Measurements from ENCODE around the gene BMI1.

Gene BMI1

DNA sequence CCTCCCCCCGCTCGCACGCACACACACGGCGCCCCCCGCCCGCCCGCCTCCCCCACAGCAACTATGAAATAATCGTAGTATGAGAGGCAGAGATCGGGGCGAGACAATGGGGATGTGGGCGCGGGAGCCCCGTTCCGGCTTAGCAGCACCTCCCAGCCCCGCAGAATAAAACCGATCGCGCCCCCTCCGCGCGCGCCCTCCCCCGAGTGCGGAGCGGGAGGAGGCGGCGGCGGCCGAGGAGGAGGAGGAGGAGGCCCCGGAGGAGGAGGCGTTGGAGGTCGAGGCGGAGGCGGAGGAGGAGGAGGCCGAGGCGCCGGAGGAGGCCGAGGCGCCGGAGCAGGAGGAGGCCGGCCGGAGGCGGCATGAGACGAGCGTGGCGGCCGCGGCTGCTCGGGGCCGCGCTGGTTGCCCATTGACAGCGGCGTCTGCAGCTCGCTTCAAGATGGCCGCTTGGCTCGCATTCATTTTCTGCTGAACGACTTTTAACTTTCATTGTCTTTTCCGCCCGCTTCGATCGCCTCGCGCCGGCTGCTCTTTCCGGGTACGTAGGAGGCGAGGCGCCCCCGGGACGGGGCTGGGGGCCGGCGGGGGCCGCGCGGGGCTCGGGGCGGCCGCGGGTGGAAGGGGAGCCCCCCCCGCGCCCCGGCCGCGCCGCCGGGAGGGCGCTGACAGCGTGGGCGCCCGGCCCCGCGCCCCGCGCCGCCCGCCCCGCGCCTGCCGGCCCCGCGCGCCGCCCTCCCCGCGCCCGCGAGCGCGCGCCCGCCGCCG is 441 bp downstream of the BMI1 start (continued):
- TF ChIP-seq ZNF623 (tag by site-specific recombination; IDR thresholded peaks at IDR 0.05) (no peak), ZNF660 (tag by site-specific recombination; IDR thresholded peaks at IDR 0.05) (peak; percentile 95), ZNF221 (tag by site-specific recombination; IDR thresholded peaks at IDR 0.05; ENCODE audit: borderline replicate concordance) (no peak), ZNF701 (tag by site-specific recombination; IDR thresholded peaks at IDR 0.05) (no peak), ZXDB (tag by site-specific recombination; IDR thresholded peaks at IDR 0.05) (peak; percentile 79), MZF1 (tag by site-specific recombination; IDR thresholded peaks at IDR 0.05; ENCODE audit: borderline replicate concordance) (0 out of 2 replicates have a peak, but pooled peaks have one; percentile 32), ZNF394 (tag by site-specific recombination; IDR thresholded peaks at IDR 0.05; ENCODE audit: borderline replicate concordance) (no peak), ZNF610 (tag by site-specific recombination; IDR thresholded peaks at IDR 0.05; ENCODE audit: borderline replicate concordance) (peak; percentile 50; the same call in 1 of the 2 replicates), SP7 (tag by site-specific recombination; IDR thresholded peaks at IDR 0.05) (peak; percentile 71), YY2 (tag by site-specific recombination; IDR thresholded peaks at IDR 0.05) (peak; percentile 79), GLI4 (tag by site-specific recombination; IDR thresholded peaks at IDR 0.05) (no peak), ZSCAN23 (tag by site-specific recombination; IDR thresholded peaks at IDR 0.05) (no peak), KLF8 (tag by site-specific recombination; IDR thresholded peaks at IDR 0.05) (peak; percentile 79), ZNF37A (tag by site-specific recombination; IDR thresholded peaks at IDR 0.05) (no peak)
- TF ChIP-seq, protein P1, sequence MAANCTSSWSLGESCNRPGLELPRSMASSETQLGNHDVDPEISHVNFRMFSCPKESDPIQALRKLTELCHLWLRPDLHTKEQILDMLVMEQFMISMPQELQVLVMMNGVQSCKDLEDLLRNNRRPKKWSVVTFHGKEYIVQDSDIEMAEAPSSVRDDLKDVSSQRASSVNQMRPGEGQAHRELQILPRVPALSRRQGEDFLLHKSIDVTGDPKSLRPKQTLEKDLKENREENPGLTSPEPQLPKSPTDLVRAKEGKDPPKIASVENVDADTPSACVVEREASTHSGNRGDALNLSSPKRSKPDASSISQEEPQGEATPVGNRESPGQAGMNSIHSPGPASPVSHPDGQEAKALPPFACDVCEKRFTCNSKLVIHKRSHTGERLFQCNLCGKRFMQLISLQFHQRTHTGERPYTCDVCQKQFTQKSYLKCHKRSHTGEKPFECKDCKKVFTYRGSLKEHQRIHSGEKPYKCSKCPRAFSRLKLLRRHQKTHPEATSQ (tag by site-specific recombination; IDR thresholded peaks at IDR 0.05), result peak; percentile 84; the same call in 1 of the 2 replicates
- TF ChIP-seq, protein P2, sequence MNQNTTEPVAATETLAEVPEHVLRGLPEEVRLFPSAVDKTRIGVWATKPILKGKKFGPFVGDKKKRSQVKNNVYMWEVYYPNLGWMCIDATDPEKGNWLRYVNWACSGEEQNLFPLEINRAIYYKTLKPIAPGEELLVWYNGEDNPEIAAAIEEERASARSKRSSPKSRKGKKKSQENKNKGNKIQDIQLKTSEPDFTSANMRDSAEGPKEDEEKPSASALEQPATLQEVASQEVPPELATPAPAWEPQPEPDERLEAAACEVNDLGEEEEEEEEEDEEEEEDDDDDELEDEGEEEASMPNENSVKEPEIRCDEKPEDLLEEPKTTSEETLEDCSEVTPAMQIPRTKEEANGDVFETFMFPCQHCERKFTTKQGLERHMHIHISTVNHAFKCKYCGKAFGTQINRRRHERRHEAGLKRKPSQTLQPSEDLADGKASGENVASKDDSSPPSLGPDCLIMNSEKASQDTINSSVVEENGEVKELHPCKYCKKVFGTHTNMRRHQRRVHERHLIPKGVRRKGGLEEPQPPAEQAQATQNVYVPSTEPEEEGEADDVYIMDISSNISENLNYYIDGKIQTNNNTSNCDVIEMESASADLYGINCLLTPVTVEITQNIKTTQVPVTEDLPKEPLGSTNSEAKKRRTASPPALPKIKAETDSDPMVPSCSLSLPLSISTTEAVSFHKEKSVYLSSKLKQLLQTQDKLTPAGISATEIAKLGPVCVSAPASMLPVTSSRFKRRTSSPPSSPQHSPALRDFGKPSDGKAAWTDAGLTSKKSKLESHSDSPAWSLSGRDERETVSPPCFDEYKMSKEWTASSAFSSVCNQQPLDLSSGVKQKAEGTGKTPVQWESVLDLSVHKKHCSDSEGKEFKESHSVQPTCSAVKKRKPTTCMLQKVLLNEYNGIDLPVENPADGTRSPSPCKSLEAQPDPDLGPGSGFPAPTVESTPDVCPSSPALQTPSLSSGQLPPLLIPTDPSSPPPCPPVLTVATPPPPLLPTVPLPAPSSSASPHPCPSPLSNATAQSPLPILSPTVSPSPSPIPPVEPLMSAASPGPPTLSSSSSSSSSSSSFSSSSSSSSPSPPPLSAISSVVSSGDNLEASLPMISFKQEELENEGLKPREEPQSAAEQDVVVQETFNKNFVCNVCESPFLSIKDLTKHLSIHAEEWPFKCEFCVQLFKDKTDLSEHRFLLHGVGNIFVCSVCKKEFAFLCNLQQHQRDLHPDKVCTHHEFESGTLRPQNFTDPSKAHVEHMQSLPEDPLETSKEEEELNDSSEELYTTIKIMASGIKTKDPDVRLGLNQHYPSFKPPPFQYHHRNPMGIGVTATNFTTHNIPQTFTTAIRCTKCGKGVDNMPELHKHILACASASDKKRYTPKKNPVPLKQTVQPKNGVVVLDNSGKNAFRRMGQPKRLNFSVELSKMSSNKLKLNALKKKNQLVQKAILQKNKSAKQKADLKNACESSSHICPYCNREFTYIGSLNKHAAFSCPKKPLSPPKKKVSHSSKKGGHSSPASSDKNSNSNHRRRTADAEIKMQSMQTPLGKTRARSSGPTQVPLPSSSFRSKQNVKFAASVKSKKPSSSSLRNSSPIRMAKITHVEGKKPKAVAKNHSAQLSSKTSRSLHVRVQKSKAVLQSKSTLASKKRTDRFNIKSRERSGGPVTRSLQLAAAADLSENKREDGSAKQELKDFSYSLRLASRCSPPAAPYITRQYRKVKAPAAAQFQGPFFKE (tag by site-specific recombination; IDR thresholded peaks at IDR 0.05; ENCODE audit: borderline replicate concordance), result no peak
- TF ChIP-seq, protein P3, sequence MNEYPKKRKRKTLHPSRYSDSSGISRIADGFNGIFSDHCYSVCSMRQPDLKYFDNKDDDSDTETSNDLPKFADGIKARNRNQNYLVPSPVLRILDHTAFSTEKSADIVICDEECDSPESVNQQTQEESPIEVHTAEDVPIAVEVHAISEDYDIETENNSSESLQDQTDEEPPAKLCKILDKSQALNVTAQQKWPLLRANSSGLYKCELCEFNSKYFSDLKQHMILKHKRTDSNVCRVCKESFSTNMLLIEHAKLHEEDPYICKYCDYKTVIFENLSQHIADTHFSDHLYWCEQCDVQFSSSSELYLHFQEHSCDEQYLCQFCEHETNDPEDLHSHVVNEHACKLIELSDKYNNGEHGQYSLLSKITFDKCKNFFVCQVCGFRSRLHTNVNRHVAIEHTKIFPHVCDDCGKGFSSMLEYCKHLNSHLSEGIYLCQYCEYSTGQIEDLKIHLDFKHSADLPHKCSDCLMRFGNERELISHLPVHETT (tag by site-specific recombination; IDR thresholded peaks at IDR 0.05), result no peak
- TF ChIP-seq, protein P4, sequence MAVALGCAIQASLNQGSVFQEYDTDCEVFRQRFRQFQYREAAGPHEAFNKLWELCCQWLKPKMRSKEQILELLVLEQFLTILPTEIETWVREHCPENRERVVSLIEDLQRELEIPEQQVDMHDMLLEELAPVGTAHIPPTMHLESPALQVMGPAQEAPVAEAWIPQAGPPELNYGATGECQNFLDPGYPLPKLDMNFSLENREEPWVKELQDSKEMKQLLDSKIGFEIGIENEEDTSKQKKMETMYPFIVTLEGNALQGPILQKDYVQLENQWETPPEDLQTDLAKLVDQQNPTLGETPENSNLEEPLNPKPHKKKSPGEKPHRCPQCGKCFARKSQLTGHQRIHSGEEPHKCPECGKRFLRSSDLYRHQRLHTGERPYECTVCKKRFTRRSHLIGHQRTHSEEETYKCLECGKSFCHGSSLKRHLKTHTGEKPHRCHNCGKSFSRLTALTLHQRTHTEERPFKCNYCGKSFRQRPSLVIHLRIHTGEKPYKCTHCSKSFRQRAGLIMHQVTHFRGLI (tag by site-specific recombination; IDR thresholded peaks at IDR 0.05), result 0 out of 2 replicates have a peak, but pooled peaks have one; percentile 35
- TF ChIP-seq, protein P5, sequence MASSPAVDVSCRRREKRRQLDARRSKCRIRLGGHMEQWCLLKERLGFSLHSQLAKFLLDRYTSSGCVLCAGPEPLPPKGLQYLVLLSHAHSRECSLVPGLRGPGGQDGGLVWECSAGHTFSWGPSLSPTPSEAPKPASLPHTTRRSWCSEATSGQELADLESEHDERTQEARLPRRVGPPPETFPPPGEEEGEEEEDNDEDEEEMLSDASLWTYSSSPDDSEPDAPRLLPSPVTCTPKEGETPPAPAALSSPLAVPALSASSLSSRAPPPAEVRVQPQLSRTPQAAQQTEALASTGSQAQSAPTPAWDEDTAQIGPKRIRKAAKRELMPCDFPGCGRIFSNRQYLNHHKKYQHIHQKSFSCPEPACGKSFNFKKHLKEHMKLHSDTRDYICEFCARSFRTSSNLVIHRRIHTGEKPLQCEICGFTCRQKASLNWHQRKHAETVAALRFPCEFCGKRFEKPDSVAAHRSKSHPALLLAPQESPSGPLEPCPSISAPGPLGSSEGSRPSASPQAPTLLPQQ (tag by site-specific recombination; IDR thresholded peaks at IDR 0.05), result peak; percentile 69
- TF ChIP-seq, protein P6, sequence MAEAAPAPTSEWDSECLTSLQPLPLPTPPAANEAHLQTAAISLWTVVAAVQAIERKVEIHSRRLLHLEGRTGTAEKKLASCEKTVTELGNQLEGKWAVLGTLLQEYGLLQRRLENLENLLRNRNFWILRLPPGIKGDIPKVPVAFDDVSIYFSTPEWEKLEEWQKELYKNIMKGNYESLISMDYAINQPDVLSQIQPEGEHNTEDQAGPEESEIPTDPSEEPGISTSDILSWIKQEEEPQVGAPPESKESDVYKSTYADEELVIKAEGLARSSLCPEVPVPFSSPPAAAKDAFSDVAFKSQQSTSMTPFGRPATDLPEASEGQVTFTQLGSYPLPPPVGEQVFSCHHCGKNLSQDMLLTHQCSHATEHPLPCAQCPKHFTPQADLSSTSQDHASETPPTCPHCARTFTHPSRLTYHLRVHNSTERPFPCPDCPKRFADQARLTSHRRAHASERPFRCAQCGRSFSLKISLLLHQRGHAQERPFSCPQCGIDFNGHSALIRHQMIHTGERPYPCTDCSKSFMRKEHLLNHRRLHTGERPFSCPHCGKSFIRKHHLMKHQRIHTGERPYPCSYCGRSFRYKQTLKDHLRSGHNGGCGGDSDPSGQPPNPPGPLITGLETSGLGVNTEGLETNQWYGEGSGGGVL (tag by site-specific recombination; IDR thresholded peaks at IDR 0.05), result peak; percentile 97
- TF ChIP-seq, protein P7, sequence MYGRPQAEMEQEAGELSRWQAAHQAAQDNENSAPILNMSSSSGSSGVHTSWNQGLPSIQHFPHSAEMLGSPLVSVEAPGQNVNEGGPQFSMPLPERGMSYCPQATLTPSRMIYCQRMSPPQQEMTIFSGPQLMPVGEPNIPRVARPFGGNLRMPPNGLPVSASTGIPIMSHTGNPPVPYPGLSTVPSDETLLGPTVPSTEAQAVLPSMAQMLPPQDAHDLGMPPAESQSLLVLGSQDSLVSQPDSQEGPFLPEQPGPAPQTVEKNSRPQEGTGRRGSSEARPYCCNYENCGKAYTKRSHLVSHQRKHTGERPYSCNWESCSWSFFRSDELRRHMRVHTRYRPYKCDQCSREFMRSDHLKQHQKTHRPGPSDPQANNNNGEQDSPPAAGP (tag by site-specific recombination; IDR thresholded peaks at IDR 0.05), result peak; percentile 71; the same call in 1 of the 2 replicates
- TF ChIP-seq, protein P8, sequence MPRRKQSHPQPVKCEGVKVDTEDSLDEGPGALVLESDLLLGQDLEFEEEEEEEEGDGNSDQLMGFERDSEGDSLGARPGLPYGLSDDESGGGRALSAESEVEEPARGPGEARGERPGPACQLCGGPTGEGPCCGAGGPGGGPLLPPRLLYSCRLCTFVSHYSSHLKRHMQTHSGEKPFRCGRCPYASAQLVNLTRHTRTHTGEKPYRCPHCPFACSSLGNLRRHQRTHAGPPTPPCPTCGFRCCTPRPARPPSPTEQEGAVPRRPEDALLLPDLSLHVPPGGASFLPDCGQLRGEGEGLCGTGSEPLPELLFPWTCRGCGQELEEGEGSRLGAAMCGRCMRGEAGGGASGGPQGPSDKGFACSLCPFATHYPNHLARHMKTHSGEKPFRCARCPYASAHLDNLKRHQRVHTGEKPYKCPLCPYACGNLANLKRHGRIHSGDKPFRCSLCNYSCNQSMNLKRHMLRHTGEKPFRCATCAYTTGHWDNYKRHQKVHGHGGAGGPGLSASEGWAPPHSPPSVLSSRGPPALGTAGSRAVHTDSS (tag by site-specific recombination; IDR thresholded peaks at IDR 0.05), result peak; percentile 90
